Measurements from ENCODE around the gene MBP. TPM values are rescaled to one million over a fixed set of nuclear protein-coding genes. Genes with fewer than 3 reads are reported as not detected.

The MBP gene
- total and polyA plus RNA-seq, 2 of the 4 experiments (the other 2 are of a cell fraction), result 0.72 to 0.90 TPM

- TF ChIP-seq CTCF (conservative IDR thresholded peaks at IDR 0.05; ENCODE audit: low read depth, low read length) (no peak), BHLHE40 (IDR thresholded peaks at IDR 0.05; ENCODE audit: low read depth, low read length) (no peak)
These were observed 30.9 kb downstream of the MBP start (continued) for GRCh38 chr18:77101410-77102258.

Data from IMR-90 (cell line).